Fibroblast of lung (primary cell): Measurements from ENCODE around the gene OR5A1. TPM values are rescaled to one million over a fixed set of nuclear protein-coding genes. Genes with fewer than 3 reads are reported as not detected.

Experiments
- DNase-seq, 2 donors: peaks; one replicate each; pipeline versions ENCODE4 v3.0.0 to v3.0.0-alpha.2; 2010; ENCODE audit warnings: low read depth in 2 of 2
- H2AFZ ChIP-seq: 2 replicates; pipeline ENCODE4 v1.5.1; 2012; ENCODE audit warnings: low read length, control low read depth, inconsistent platforms
- H3K27ac ChIP-seq: 2 replicates; pipeline ENCODE4 v1.5.1; 2011; ENCODE audit warnings: low read length, control low read depth; ENCODE audit not compliant: insufficient read depth
- H3K27me3 ChIP-seq: 2 replicates; pipeline ENCODE4 v1.5.1; 2011; ENCODE audit warnings: mild to moderate bottlenecking, low read length; ENCODE audit not compliant: control insufficient read depth, insufficient read depth
- H3K36me3 ChIP-seq: 2 replicates; pipeline ENCODE4 v1.5.1; 2011; ENCODE audit warnings: low read length; ENCODE audit not compliant: control insufficient read depth, insufficient read depth
- H3K4me1 ChIP-seq: 2 replicates; pipeline ENCODE4 v1.5.1; 2011; ENCODE audit warnings: low read length; ENCODE audit not compliant: control insufficient read depth, insufficient read depth; ENCODE audit errors: extremely low read depth
- H3K4me2 ChIP-seq: 2 replicates; pipeline ENCODE4 v1.5.1; 2011; ENCODE audit warnings: low read length, control low read depth; ENCODE audit not compliant: insufficient read depth; ENCODE audit errors: extremely low read depth
- H3K4me3 ChIP-seq, 4 experiments: fragments of 200-600 bp in 1 of 4; sonication (generic) in 1 of 4; replicated peaks in 1 of 4; 2 replicates each; pipeline ENCODE4 v1.5.1; 2011 to 2016; ENCODE audit warnings: low read length in 4 of 4, low read depth in 3 of 4, mild to moderate bottlenecking in 3 of 4, control low read depth in 2 of 4, inconsistent platforms in 1 of 4, mixed read lengths in 1 of 4; ENCODE audit not compliant: insufficient read depth in 1 of 4; ENCODE audit errors: control extremely low read depth in 1 of 4
- H3K79me2 ChIP-seq: 2 replicates; pipeline ENCODE4 v1.5.1; 2012; ENCODE audit warnings: mild to moderate bottlenecking, low read length, inconsistent platforms; ENCODE audit not compliant: control insufficient read depth, insufficient read depth
- H3K9ac ChIP-seq: 2 replicates; pipeline ENCODE4 v1.5.1; 2011; ENCODE audit warnings: mild to moderate bottlenecking, low read length, control low read depth; ENCODE audit not compliant: insufficient read depth
- H3K9me3 ChIP-seq: 2 replicates; pipeline ENCODE4 v1.5.1; 2012; ENCODE audit warnings: low read depth, low read length; ENCODE audit not compliant: control insufficient read depth, insufficient read depth
- H4K20me1 ChIP-seq: 2 replicates; pipeline ENCODE4 v1.5.1; 2011; ENCODE audit warnings: low read length; ENCODE audit not compliant: control insufficient read depth, insufficient read depth; ENCODE audit errors: extremely low read depth
- EZH2 ChIP-seq: IDR thresholded peaks from 2 replicates; pipeline ENCODE4 v1.5.1; 2012; ENCODE audit warnings: low read length, control low read depth, mild to moderate bottlenecking; ENCODE audit errors: missing control alignments
- polyA plus RNA-seq, 2 donors: library from polyadenylated mRNA; depleted of rRNA in 1 of 2; stranded (reverse) in 1 of 2; unstranded in 1 of 2; fragments of >200 nt; gene quantifications; 2 replicates each; pipeline ENCODE4 v1.2.1, GENCODE V29; 2011 to 2012; ENCODE audit warnings: missing spikeins in 1 of 2
- total RNA-seq: library from RNA; depleted of rRNA; stranded (reverse); fragments of >200 nt; gene quantifications from 2 replicates; pipeline ENCODE4 v1.2.1, GENCODE V29; 2014
- TF ChIP-seq, protein P1 (sequence below), 2 donors: IDR thresholded peaks in 1 of 2; conservative IDR thresholded peaks in 1 of 2; 1 replicate in 1 of 2; 2 replicates in 1 of 2; pipeline ENCODE4 v1.5.1; 2011 to 2012; ENCODE audit warnings: low read length in 2 of 2, control low read depth in 1 of 2, inconsistent platforms in 1 of 2, low read depth in 1 of 2, mild to moderate bottlenecking in 1 of 2

Gene OR5A1
- total and polyA plus RNA-seq, 2 donors (not counting 1 experiment from before 2014, with no cell fraction given) = not detected

DNA sequence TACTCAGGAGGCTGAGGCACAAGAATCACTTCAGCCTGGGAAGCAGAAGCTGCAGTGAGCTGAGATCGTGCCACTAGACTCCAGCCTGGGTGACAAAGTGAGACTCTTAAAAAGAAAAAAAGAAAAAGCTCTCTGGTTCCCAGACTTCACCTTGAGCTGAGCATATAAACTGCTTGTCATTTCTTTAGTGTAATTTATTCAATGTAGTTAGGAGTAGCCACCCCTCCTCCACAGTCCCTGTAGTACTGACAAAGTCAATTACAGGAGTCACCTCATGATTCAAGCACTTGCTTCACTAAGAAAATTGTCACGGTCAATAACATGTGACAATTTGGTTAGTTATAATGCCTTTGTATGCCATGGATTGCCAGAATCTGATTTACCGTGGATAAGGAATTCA is 44.1 kb downstream of the OR5A1 start:
- Histone ChIP-seq H3K4me2 (no peak overlapping the region), H2AFZ (no peak overlapping the region), H3K4me1 (no peaks in the 10 kb centered on the region), H3K9me3 (no peaks in the 10 kb centered on the region), H3K79me2 (no peaks in the 10 kb centered on the region), H3K4me3 (no peak overlapping the region), H3K9ac (no peak overlapping the region), H3K36me3 (no peaks in the 10 kb centered on the region), H4K20me1 (no peaks in the 10 kb centered on the region), H3K27me3 (no peaks in the 10 kb centered on the region), H3K27ac (no peak overlapping the region)
- no peak for DNase-seq
- TF ChIP-seq, protein P1, sequence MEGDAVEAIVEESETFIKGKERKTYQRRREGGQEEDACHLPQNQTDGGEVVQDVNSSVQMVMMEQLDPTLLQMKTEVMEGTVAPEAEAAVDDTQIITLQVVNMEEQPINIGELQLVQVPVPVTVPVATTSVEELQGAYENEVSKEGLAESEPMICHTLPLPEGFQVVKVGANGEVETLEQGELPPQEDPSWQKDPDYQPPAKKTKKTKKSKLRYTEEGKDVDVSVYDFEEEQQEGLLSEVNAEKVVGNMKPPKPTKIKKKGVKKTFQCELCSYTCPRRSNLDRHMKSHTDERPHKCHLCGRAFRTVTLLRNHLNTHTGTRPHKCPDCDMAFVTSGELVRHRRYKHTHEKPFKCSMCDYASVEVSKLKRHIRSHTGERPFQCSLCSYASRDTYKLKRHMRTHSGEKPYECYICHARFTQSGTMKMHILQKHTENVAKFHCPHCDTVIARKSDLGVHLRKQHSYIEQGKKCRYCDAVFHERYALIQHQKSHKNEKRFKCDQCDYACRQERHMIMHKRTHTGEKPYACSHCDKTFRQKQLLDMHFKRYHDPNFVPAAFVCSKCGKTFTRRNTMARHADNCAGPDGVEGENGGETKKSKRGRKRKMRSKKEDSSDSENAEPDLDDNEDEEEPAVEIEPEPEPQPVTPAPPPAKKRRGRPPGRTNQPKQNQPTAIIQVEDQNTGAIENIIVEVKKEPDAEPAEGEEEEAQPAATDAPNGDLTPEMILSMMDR (conservative IDR thresholded peaks at IDR 0.05 in 1 of 2, IDR thresholded peaks at IDR 0.05 in 1 of 2; ENCODE audit: low read depth in 1 of 2, low read length in 2 of 2) = no peak
- no peak for TF ChIP-seq EZH2

Other genes starting within 250 kb of the OR5A1 start
- not detected in 2 replicates for gene MPEG1, start 223.5 kb upstream of the OR5A1 start, total RNA-seq
- not detected in 2 replicates for gene MPEG1, start 223.5 kb upstream of the OR5A1 start, polyA plus RNA-seq
- gene OR5AN1, start 77.6 kb upstream of the OR5A1 start, total RNA-seq = not detected in 2 replicates
- not detected in 2 replicates for gene OR5AN1, start 77.6 kb upstream of the OR5A1 start, polyA plus RNA-seq
- not detected in 2 replicates for gene OR5A2, start 10.1 kb upstream of the OR5A1 start, total RNA-seq
- gene OR5A2, start 10.1 kb upstream of the OR5A1 start, polyA plus RNA-seq = not detected in 2 replicates
- gene OR4D6, start 20.5 kb downstream of the OR5A1 start, total RNA-seq = not detected in 2 replicates
- not detected in 2 replicates for gene OR4D6, start 20.5 kb downstream of the OR5A1 start, polyA plus RNA-seq
- not detected in 2 replicates for gene OR4D10, start 36.8 kb downstream of the OR5A1 start, total RNA-seq
- gene OR4D10, start 36.8 kb downstream of the OR5A1 start, polyA plus RNA-seq = not detected in 2 replicates
- gene OR4D11, start 67.1 kb downstream of the OR5A1 start, total RNA-seq = not detected in 2 replicates
- not detected in 2 replicates for gene OR4D11, start 67.1 kb downstream of the OR5A1 start, polyA plus RNA-seq
- not detected in 2 replicates for gene OR4D9, start 75.1 kb downstream of the OR5A1 start, total RNA-seq
- gene OR4D9, start 75.1 kb downstream of the OR5A1 start, polyA plus RNA-seq = not detected in 2 replicates
- gene OSBP, start 179.3 kb downstream of the OR5A1 start, total RNA-seq = 29.5 and 44.1 TPM in 2 replicates
- 32.4 and 34.0 TPM in 2 replicates for gene OSBP, start 179.3 kb downstream of the OR5A1 start, polyA plus RNA-seq
- gene PATL1, start 232.6 kb downstream of the OR5A1 start, total RNA-seq = 8.2 and 11.6 TPM in 2 replicates
- 66.4 and 68.1 TPM in 2 replicates for gene PATL1, start 232.6 kb downstream of the OR5A1 start, polyA plus RNA-seq